ENCODE data around the gene IL13.
"Not testable (repeated sequence)": the region's sequence is repeated elsewhere in the genome, so short reads cannot be mapped to it uniquely, and the experiment has no call there.

IL13 gene

DNA sequence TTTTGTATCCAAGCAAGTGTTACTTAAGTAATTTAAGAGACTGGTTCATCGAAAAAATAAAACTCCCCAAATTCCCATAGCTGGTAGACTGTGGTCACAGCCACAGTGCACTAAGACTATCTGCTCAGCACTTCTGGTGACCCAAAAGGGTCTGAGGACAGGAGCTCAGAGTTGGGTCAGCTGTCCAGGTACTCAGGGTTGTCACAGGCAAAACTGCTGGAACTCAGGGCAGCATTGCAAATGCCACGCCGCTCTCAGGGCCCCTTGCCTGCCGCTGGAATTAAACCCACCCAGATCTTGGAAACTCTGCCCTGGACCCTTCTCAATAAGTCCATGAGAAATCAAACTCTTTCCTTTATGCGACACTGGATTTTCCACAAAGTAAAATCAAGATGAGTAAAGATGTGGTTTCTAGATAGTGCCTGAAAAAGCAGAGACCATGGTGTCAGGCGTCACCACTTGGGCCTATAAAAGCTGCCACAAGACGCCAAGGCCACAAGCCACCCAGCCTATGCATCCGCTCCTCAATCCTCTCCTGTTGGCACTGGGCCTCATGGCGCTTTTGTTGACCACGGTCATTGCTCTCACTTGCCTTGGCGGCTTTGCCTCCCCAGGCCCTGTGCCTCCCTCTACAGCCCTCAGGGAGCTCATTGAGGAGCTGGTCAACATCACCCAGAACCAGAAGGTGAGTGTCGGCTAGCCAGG, at the start of gene IL13:
Gene IL13, plus strand, starts transcription at position 498 of the 705 bp plus-strand sequence. Its CDS starts 14 bp downstream, at position 512.
- no peak for TF ChIP-seq JUND (IDR thresholded peaks at IDR 0.05; ENCODE audit: low read depth)
- in situ Hi-C loops (cut with HindIII; ENCODE audit: low pct_unique_long_range_greater_than_20kb, low sequenced_read_pairs) = no loop called here
- no peak for DNase-seq (ENCODE audit: low read depth in 1 of 2, low spot score in 1 of 2)

DNA sequence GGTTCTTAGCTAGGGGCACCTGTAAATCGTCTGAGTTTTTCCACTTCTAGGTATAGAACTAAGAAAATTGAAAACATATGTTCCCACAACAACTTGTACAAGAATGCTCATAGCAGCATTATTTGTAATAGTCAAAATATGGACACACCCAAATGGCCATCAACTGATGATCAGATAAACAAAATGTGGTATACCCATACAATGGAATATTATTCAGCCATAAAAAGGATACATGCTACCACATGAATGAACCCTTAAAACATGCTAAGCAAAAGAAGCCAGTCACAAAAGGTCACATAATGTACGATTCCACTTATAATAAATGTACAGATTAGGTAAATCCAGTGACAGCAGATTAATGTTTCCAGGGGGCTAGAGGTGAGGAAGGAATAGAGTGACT, 46.0 kb upstream of the IL13 start:
- TF ChIP-seq JUND (IDR thresholded peaks at IDR 0.05; ENCODE audit: low read depth) = no peak
- in situ Hi-C loops (cut with HindIII; ENCODE audit: low pct_unique_long_range_greater_than_20kb, low sequenced_read_pairs) = no loop called here

DNA sequence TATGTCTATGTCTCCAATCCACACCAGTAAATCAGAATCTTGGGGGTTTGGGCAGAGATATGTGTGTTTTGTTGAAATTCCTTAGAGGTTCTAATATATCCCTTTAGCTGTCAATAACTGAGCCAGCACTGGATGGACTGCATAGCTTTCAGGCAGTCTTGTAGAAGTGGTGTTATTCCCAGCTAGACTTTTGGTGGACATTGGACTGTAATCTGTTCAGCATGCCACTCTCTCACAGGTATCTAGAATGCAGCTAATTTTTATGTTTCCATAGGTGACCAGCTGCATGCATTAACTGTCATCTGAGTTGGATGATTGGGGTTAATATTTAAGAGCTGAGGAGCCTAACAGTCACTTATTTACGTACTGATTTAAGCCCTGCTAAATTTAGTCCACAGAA, 45.1 kb upstream of the IL13 start:
- in situ Hi-C loops (cut with HindIII; ENCODE audit: low pct_unique_long_range_greater_than_20kb, low sequenced_read_pairs) = no loop called here
- no peak for DNase-seq (ENCODE audit: low read depth in 1 of 2, low spot score in 1 of 2)
- no peak for TF ChIP-seq JUND (IDR thresholded peaks at IDR 0.05; ENCODE audit: low read depth)

More for the DNA sequence above, 46.0 kb upstream of the IL13 start:
- no peak for DNase-seq (ENCODE audit: low read depth in 1 of 2, low spot score in 1 of 2)

DNA sequence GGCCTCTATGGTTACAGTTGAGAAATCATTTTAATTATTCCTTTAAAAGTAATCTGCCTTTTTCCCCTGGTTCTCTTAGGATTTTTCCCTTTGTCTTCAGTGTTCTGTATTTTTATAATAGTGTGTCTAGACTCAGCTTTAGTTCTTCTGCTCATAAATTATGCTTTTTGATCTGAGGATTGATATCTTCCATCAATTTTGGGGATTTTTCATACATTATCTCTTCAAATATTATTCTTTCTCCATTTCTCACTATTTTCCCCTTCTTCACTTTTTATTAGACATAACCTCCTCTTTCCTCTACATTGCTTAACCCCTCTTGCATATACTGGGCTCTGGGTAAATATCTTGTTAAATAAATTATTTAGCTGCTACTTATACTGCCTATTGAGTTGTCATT, 36.3 kb upstream of the IL13 start:
- no peak for TF ChIP-seq JUND (IDR thresholded peaks at IDR 0.05; ENCODE audit: low read depth)
- in situ Hi-C loops (cut with HindIII; ENCODE audit: low pct_unique_long_range_greater_than_20kb, low sequenced_read_pairs) = no loop called here
- no peak for DNase-seq (ENCODE audit: low read depth in 1 of 2, low spot score in 1 of 2)

DNA sequence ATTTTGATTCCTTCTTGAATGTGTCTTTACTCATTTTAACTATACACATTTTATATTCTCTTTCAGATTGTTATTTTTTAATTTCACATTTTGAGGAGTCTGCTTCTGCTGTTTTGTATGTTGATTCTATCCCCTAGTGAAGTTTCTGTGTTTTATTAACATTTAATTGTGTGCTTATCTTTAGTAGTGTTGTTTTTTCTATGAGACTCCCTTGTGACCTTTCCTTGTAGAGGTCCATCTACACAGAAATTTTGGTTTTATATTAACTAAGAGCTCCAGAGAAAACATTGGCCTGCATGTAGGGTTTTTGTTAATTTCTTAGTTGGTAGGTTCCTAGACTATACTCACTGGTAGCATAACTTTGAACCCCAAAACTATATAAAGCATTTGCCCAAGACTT, 35.4 kb upstream of the IL13 start:
- DNase-seq (ENCODE audit: low read depth in 1 of 2, low spot score in 1 of 2) = no peak
- in situ Hi-C loops (cut with HindIII; ENCODE audit: low pct_unique_long_range_greater_than_20kb, low sequenced_read_pairs) = no loop called here
- TF ChIP-seq JUND (IDR thresholded peaks at IDR 0.05; ENCODE audit: low read depth) = no peak

DNA sequence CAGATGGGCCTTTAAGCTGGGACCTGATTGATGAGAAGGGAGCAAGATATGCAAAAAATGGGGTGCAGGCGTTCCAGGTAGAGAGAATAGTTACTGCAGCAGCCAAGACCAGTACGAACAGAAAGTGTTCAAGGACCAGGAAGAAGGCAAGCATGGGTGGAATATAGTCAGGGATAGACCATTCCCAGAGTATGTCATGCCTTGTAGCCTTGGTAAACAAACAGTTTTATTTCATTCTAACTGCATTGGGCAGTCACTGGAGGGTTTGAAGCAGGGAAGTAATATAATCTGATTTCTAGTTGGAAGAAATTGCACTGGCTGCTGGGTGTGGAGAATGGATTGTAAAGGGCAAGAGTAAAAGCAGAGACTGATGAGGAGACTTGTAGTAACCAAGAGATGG, 30.5 kb upstream of the IL13 start:
- in situ Hi-C loops (cut with HindIII; ENCODE audit: low pct_unique_long_range_greater_than_20kb, low sequenced_read_pairs) = no loop called here
- DNase-seq (ENCODE audit: low read depth in 1 of 2, low spot score in 1 of 2) = no peak
- no peak for TF ChIP-seq JUND (IDR thresholded peaks at IDR 0.05; ENCODE audit: low read depth)

DNA sequence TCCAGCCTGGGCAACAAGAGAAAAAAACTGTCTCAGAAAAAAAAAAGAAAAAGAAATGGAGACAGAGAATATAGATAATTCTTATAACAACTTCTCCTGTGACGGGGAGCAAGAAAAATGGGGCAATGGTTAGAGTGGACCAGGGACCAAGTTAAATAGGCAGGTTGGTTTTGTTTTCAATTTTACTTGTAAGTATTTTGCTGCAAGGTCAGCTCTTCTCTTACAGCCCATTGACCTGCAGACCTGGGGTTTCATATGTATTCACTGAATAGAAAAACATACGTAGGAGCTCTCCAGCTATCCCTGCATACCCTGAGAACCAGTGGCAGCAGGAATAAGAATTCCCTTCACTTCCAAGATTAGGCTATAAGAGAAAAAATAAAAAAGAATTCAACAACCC, 29.2 kb upstream of the IL13 start:
- no peak for TF ChIP-seq JUND (IDR thresholded peaks at IDR 0.05; ENCODE audit: low read depth)
- DNase-seq (ENCODE audit: low read depth in 1 of 2, low spot score in 1 of 2) = no peak
- in situ Hi-C loops (cut with HindIII; ENCODE audit: low pct_unique_long_range_greater_than_20kb, low sequenced_read_pairs) = no loop called here

DNA sequence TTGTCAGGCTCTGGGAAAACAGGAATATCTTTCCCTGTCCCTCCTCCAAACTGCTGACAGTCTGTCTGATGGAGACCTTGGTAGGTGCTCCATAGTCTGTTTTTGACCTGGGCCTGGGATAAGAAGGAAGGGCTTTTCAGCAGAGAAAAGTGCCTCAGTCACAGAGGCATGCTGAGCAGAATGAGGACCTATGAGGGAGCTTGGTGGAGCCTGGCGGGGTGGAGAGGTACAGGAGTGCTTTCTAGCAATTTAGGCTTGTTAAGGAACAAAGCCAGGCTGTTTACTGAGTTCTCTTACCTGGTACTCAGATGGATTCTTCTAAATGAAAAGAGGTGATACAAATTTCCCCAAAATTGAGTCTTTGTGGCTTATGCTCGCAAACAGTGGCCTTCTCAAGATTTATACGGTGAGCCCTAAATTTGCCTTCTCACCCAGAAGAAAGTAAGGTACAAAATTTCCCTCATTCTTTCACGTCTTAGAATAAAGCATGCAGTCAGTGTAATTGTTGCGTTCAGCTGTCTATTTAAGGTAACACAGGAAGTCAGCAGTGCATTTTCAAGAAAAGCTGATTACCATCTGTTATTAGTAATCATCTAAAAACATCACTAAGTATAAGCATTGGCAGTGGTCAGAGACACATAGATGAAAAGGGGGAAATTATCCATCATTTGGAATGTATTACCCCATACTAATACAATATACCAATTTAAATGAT, 28.6 kb upstream of the IL13 start:
- in situ Hi-C loops (cut with HindIII; ENCODE audit: low pct_unique_long_range_greater_than_20kb, low sequenced_read_pairs) = no loop called here
- DNase-seq (ENCODE audit: low read depth in 1 of 2, low spot score in 1 of 2) = no peak
- no peak for TF ChIP-seq JUND (IDR thresholded peaks at IDR 0.05; ENCODE audit: low read depth)

DNA sequence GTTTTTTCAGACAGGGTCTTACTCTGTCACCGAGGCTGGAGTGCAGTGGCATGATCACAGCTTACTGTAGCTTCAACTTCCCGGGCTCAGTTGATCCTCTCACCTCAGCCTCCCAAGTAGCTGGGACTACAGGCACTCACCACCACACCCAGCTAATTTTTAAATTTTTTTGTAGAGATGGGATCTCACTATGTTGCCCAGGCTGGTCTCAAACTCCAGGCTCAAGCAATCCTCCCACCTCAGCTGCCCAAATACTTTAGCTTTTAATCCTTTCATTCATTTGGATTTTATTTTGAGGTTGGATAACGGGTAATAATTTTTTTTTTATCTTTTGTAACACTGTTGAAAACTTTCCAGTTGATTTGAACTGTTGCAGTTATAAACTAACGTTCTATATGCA, 24.4 kb upstream of the IL13 start:
- DNase-seq (ENCODE audit: low read depth in 1 of 2, low spot score in 1 of 2); in situ Hi-C loops (cut with HindIII; ENCODE audit: low pct_unique_long_range_greater_than_20kb, low sequenced_read_pairs): not testable (repeated sequence)

DNA sequence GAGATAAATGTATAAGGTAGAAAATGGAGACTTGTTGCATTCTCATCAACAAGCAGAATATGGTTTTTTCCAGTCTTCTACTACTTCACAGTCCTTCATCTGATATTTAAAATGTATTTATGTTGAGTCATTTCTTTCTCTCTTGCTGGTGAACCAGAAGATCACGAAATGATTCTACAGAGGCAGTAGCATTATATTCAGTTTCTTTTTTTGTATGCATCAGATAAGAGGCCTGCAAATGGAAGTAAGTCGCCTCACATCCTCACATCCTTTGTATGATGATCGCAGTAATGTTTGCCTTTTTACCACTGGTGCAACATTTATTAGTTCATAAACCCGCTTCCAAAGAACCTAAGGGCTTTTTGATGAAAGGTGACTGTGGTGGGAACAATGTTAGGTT, 22.1 kb upstream of the IL13 start:
- no peak for DNase-seq (ENCODE audit: low read depth in 1 of 2, low spot score in 1 of 2)
- no peak for TF ChIP-seq JUND (IDR thresholded peaks at IDR 0.05; ENCODE audit: low read depth)
- in situ Hi-C loops (cut with HindIII; ENCODE audit: low pct_unique_long_range_greater_than_20kb, low sequenced_read_pairs) = no loop called here

DNA sequence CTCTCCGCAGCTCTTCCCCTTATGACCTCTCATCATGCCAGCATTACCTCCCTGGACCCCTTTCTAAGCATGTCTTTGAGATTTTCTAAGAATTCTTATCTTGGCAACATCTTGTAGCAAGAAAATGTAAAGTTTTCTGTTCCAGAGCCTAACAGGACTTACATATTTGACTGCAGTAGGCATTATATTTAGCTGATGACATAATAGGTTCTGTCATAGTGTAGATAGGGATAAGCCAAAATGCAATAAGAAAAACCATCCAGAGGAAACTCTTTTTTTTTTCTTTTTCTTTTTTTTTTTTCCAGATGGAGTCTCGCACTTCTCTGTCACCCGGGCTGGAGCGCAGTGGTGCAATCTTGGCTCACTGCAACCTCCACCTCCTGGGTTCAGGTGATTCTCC, 20.7 kb upstream of the IL13 start:
- in situ Hi-C loops (cut with HindIII; ENCODE audit: low pct_unique_long_range_greater_than_20kb, low sequenced_read_pairs) = no loop called here
- TF ChIP-seq JUND (IDR thresholded peaks at IDR 0.05; ENCODE audit: low read depth) = no peak
- DNase-seq (ENCODE audit: low read depth in 1 of 2, low spot score in 1 of 2) = no peak

DNA sequence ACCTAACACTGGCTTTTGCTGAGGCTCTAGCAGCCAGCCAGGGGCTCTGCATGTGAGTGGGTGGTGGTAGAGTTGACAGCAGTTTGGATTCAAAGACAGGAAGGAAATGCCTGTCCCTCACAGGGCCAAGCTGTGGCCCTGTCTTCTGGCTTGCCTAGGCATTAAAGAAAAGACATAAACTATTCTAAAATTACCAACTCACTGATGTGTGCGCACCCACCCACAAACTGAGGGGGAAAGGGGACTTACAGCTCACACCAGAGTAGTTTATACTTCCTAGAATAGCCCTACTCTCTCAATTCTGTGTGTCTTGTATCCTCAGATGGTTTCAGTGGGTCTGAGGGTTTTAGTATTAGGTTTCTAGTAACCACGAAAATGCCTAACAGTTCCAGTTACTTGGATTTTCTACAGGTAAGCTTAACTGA, 18.3 kb upstream of the IL13 start:
- in situ Hi-C loops (cut with HindIII; ENCODE audit: low pct_unique_long_range_greater_than_20kb, low sequenced_read_pairs) = no loop called here
- DNase-seq (ENCODE audit: low read depth in 1 of 2, low spot score in 1 of 2) = no peak

DNA sequence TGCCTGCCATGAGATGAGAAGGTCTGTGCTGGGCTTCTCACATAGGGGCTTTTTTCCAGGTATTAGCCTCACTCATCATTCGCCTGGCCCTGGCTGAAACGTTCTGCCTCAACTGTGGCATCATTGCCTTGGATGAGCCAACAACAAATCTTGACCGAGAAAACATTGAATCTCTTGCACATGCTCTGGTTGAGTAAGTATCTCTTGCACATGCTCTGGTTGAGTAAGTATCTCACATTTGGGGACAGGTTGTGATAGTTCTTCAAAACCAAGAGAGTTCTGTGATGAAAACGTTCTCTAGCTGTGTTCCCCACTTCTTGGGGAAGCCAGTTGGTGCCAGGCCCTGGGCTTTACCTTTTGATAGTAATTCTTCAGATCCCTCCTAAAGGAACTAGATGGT, 17.4 kb upstream of the IL13 start:
- in situ Hi-C loops (cut with HindIII; ENCODE audit: low pct_unique_long_range_greater_than_20kb, low sequenced_read_pairs) = no loop called here
- no peak for TF ChIP-seq JUND (IDR thresholded peaks at IDR 0.05; ENCODE audit: low read depth)
- DNase-seq (ENCODE audit: low read depth in 1 of 2, low spot score in 1 of 2) = no peak

More for the DNA sequence above, 18.3 kb upstream of the IL13 start:
- TF ChIP-seq JUND (IDR thresholded peaks at IDR 0.05; ENCODE audit: low read depth) = no peak
